Measurements from ENCODE around the gene INTU.

INTU gene

GRCh38 chr4:127667116-127667515 lies 34.4 kb downstream of the INTU start:
- H3K27me3 Mint-ChIP-seq (ENCODE audit: low read depth) = peaks cover 2% of the 10 kb centered on the region
- H3K4me3 Mint-ChIP-seq = no peak overlapping the region
- H3K36me3 Mint-ChIP-seq (ENCODE audit: low read depth) = no peaks in the 10 kb centered on the region
- no peak overlapping the region for H3K27ac Mint-ChIP-seq
- no peak for DNase-seq (ENCODE audit: low spot score)
- no peaks in the 10 kb centered on the region for H3K9me3 Mint-ChIP-seq
- H3K4me1 Mint-ChIP-seq (ENCODE audit: low read depth) = no peaks in the 10 kb centered on the region

GRCh38 chr4:127667772-127668171 lies 35.0 kb downstream of the INTU start:
- no peak overlapping the region for H3K4me3 Mint-ChIP-seq
- no peaks in the 10 kb centered on the region for H3K9me3 Mint-ChIP-seq
- H3K27ac Mint-ChIP-seq = no peak overlapping the region
- no peaks in the 10 kb centered on the region for H3K4me1 Mint-ChIP-seq (ENCODE audit: low read depth)
- no peaks in the 10 kb centered on the region for H3K36me3 Mint-ChIP-seq (ENCODE audit: low read depth)
- DNase-seq (ENCODE audit: low spot score) = no peak
- H3K27me3 Mint-ChIP-seq (ENCODE audit: low read depth) = peaks cover 2% of the 10 kb centered on the region

- peaks cover 2% of the 10 kb centered on the region for H3K27me3 Mint-ChIP-seq (ENCODE audit: low read depth)
- H3K4me1 Mint-ChIP-seq (ENCODE audit: low read depth) = no peaks in the 10 kb centered on the region
- no peaks in the 10 kb centered on the region for H3K9me3 Mint-ChIP-seq
- H3K27ac Mint-ChIP-seq = no peak overlapping the region
- H3K4me3 Mint-ChIP-seq = no peak overlapping the region
- DNase-seq (ENCODE audit: low spot score) = no peak
- H3K36me3 Mint-ChIP-seq (ENCODE audit: low read depth) = no peaks in the 10 kb centered on the region
These were observed 36.0 kb downstream of the INTU start for GRCh38 chr4:127668770-127669169.

GRCh38 chr4:127669691-127670090 lies 36.9 kb downstream of the INTU start:
- peaks cover 2% of the 10 kb centered on the region for H3K27me3 Mint-ChIP-seq (ENCODE audit: low read depth)
- no peak for DNase-seq (ENCODE audit: low spot score)
- no peaks in the 10 kb centered on the region for H3K4me1 Mint-ChIP-seq (ENCODE audit: low read depth)
- H3K9me3 Mint-ChIP-seq = no peaks in the 10 kb centered on the region
- no peaks in the 10 kb centered on the region for H3K36me3 Mint-ChIP-seq (ENCODE audit: low read depth)
- no peak overlapping the region for H3K27ac Mint-ChIP-seq
- H3K4me3 Mint-ChIP-seq = no peak overlapping the region

- Mint-ChIP-seq H3K4me1 (ENCODE audit: low read depth) (no peaks in the 10 kb centered on the region), H3K4me3 (no peak overlapping the region), H3K36me3 (ENCODE audit: low read depth) (no peaks in the 10 kb centered on the region), H3K9me3 (no peaks in the 10 kb centered on the region), H3K27me3 (ENCODE audit: low read depth) (peaks cover 2% of the 10 kb centered on the region), H3K27ac (no peak overlapping the region)
- no peak for DNase-seq (ENCODE audit: low spot score)
These were observed 39.4 kb downstream of the INTU start for GRCh38 chr4:127672111-127672510.

GRCh38 chr4:127685292-127685691 lies 52.5 kb downstream of the INTU start:
- Mint-ChIP-seq H3K27ac (no peak overlapping the region), H3K4me3 (no peak overlapping the region), H3K4me1 (ENCODE audit: low read depth) (no peaks in the 10 kb centered on the region), H3K27me3 (ENCODE audit: low read depth) (no peaks in the 10 kb centered on the region), H3K9me3 (no peaks in the 10 kb centered on the region), H3K36me3 (ENCODE audit: low read depth) (no peaks in the 10 kb centered on the region)
- DNase-seq (ENCODE audit: low spot score) = no peak

GRCh38 chr4:127686658-127687057 lies 53.9 kb downstream of the INTU start:
- Mint-ChIP-seq H3K9me3 (no peaks in the 10 kb centered on the region), H3K4me3 (no peak overlapping the region), H3K36me3 (ENCODE audit: low read depth) (no peaks in the 10 kb centered on the region), H3K27me3 (ENCODE audit: low read depth) (no peaks in the 10 kb centered on the region), H3K4me1 (ENCODE audit: low read depth) (no peaks in the 10 kb centered on the region), H3K27ac (no peak overlapping the region)
- no peak for DNase-seq (ENCODE audit: low spot score)

GRCh38 chr4:127687580-127687979 lies 54.8 kb downstream of the INTU start:
- Mint-ChIP-seq H3K27ac (no peak overlapping the region), H3K4me3 (no peak overlapping the region), H3K27me3 (ENCODE audit: low read depth) (no peaks in the 10 kb centered on the region), H3K4me1 (ENCODE audit: low read depth) (no peaks in the 10 kb centered on the region), H3K9me3 (no peaks in the 10 kb centered on the region), H3K36me3 (ENCODE audit: low read depth) (no peaks in the 10 kb centered on the region)
- no peak for DNase-seq (ENCODE audit: low spot score)

GRCh38 chr4:127698789-127699200 lies 66.0 kb downstream of the INTU start:
- no peak for DNase-seq (ENCODE audit: low spot score)
- H3K9me3 Mint-ChIP-seq = no peaks in the 10 kb centered on the region
- H3K4me3 Mint-ChIP-seq = no peak overlapping the region
- H3K4me1 Mint-ChIP-seq (ENCODE audit: low read depth) = no peaks in the 10 kb centered on the region
- H3K27me3 Mint-ChIP-seq (ENCODE audit: low read depth) = peaks cover 2% of the 10 kb centered on the region
- H3K36me3 Mint-ChIP-seq (ENCODE audit: low read depth) = no peaks in the 10 kb centered on the region
- H3K27ac Mint-ChIP-seq = no peak overlapping the region

- no peaks in the 10 kb centered on the region for H3K27me3 Mint-ChIP-seq (ENCODE audit: low read depth)
- H3K9me3 Mint-ChIP-seq = no peaks in the 10 kb centered on the region
- H3K4me3 Mint-ChIP-seq = no peak overlapping the region
- no peaks in the 10 kb centered on the region for H3K4me1 Mint-ChIP-seq (ENCODE audit: low read depth)
- H3K27ac Mint-ChIP-seq = no peak overlapping the region
- no peaks in the 10 kb centered on the region for H3K36me3 Mint-ChIP-seq (ENCODE audit: low read depth)
- DNase-seq (ENCODE audit: low spot score) = no peak
These were observed 76.2 kb downstream of the INTU start for GRCh38 chr4:127708985-127709384.

- H3K9me3 Mint-ChIP-seq = no peaks in the 10 kb centered on the region
- H3K36me3 Mint-ChIP-seq (ENCODE audit: low read depth) = no peaks in the 10 kb centered on the region
- no peaks in the 10 kb centered on the region for H3K27me3 Mint-ChIP-seq (ENCODE audit: low read depth)
- DNase-seq (ENCODE audit: low spot score) = no peak
- H3K27ac Mint-ChIP-seq = no peak overlapping the region
- no peak overlapping the region for H3K4me3 Mint-ChIP-seq
- H3K4me1 Mint-ChIP-seq (ENCODE audit: low read depth) = no peaks in the 10 kb centered on the region
These were observed 76.7 kb downstream of the INTU start for GRCh38 chr4:127709456-127709855.

GRCh38 chr4:127730142-127730913 lies 97.6 kb downstream of the INTU start, which contains the start of gene SLC25A31:
Gene SLC25A31 (plus strand): TSS chr4:127730400. CDS start chr4:127730546, 146 bp downstream.
- Mint-ChIP-seq H3K4me3 (no peak within 1 kb of the TSS), H3K27me3 (ENCODE audit: low read depth) (no peaks in the 10 kb centered on the region), H3K27ac (no peak within 1 kb of the TSS), H3K9me3 (no peaks in the 10 kb centered on the region), H3K36me3 (ENCODE audit: low read depth) (no peaks in the 10 kb centered on the region), H3K4me1 (ENCODE audit: low read depth) (no peaks in the 10 kb centered on the region)
- DNase-seq (ENCODE audit: low spot score) = no peak

GRCh38 chr4:127731406-127731805 lies 98.6 kb downstream of the INTU start:
- H3K36me3 Mint-ChIP-seq (ENCODE audit: low read depth) = no peaks in the 10 kb centered on the region
- no peaks in the 10 kb centered on the region for H3K9me3 Mint-ChIP-seq
- DNase-seq (ENCODE audit: low spot score) = no peak

GRCh38 chr4:127732623-127733328 lies 100.0 kb downstream of the INTU start:
- Mint-ChIP-seq H3K27me3 (ENCODE audit: low read depth) (no peaks in the 10 kb centered on the region), H3K9me3 (no peaks in the 10 kb centered on the region), H3K4me1 (ENCODE audit: low read depth) (no peaks in the 10 kb centered on the region), H3K4me3 (no peak overlapping the region), H3K36me3 (ENCODE audit: low read depth) (no peaks in the 10 kb centered on the region), H3K27ac (no peak overlapping the region)
- DNase-seq (ENCODE audit: low spot score) = no peak

More at GRCh38 chr4:127731406-127731805, 98.6 kb downstream of the INTU start:
- Mint-ChIP-seq H3K4me1 (ENCODE audit: low read depth) (no peaks in the 10 kb centered on the region), H3K4me3 (no peak overlapping the region), H3K27ac (no peak overlapping the region), H3K27me3 (ENCODE audit: low read depth) (no peaks in the 10 kb centered on the region)

Measured in T-helper 2 cell treated with Interferon-gamma antibody and Interleukin-4, amounts not matched to agents 5 μg/mL and 100 μg/mL, for 36 hours (primary cell).